Large intestine (tissue), 1 donor: ENCODE measurements around the gene PPIC. TPM values are rescaled to one million over a fixed set of nuclear protein-coding genes. Genes with fewer than 3 reads are reported as not detected.

Experiments used
- polyA plus RNA-seq: library from polyadenylated mRNA; unstranded; fragments of 120-200 nt; gene quantifications from one replicate; pipeline ENCODE4 v1.2.1, GENCODE V29; 2013

The PPIC gene
- polyA plus RNA-seq, 1 donor, result 25.3 TPM

Other genes with a start within 250 kb of the PPIC start
- gene SNX24, start 191.1 kb downstream of the PPIC start, polyA plus RNA-seq, result 28.4 TPM
- gene PRDM6, start 52.5 kb upstream of the PPIC start, polyA plus RNA-seq, result 1.3 TPM